Measurements from ENCODE around the gene SUSD6.

Gene SUSD6

GRCh38 chr14:69611172-69612013 lies at the start of gene SUSD6:
Gene SUSD6 (plus strand): TSS chr14:69611596. CDS start chr14:69658593, 46,997 bp downstream.
- peak; percentile 66 for DNase-seq

- no peak for DNase-seq
These were observed 49.5 kb upstream of the SUSD6 start for GRCh38 chr14:69561893-69562292.

GRCh38 chr14:69567563-69567962 lies 43.8 kb upstream of the SUSD6 start:
- no peak for DNase-seq

GRCh38 chr14:69569859-69570258 lies 41.5 kb upstream of the SUSD6 start:
- DNase-seq, result no peak

GRCh38 chr14:69570836-69571330 lies 40.5 kb upstream of the SUSD6 start:
- no peak for DNase-seq

GRCh38 chr14:69571449-69572029 lies 39.9 kb upstream of the SUSD6 start:
- no peak for DNase-seq

- no peak for DNase-seq
These were observed 39.2 kb upstream of the SUSD6 start for GRCh38 chr14:69572030-69572840.

- no peak for DNase-seq
These were observed 38.6 kb upstream of the SUSD6 start for GRCh38 chr14:69572841-69573135.

- no peak for DNase-seq
These were observed 38.1 kb upstream of the SUSD6 start for GRCh38 chr14:69573205-69573830.

- no peak for DNase-seq
These were observed 37.5 kb upstream of the SUSD6 start for GRCh38 chr14:69573831-69574262.

- no peak for DNase-seq
These were observed 37.0 kb upstream of the SUSD6 start, which contains the start of gene CCDC177 for GRCh38 chr14:69574263-69574953. Gene CCDC177 (minus strand): TSS chr14:69574871. CDS start chr14:69573622, 1,249 bp downstream.

GRCh38 chr14:69574954-69575295 lies 36.5 kb upstream of the SUSD6 start:
- DNase-seq, result no peak

GRCh38 chr14:69579476-69579875 lies 31.9 kb upstream of the SUSD6 start:
- no peak for DNase-seq

- no peak for DNase-seq
These were observed 31.3 kb upstream of the SUSD6 start for GRCh38 chr14:69580009-69580577.

GRCh38 chr14:69581316-69581935 lies 30.0 kb upstream of the SUSD6 start:
- DNase-seq, result no peak

- no peak for DNase-seq
These were observed 29.2 kb upstream of the SUSD6 start for GRCh38 chr14:69582212-69582611.

- DNase-seq, result no peak
These were observed 28.6 kb upstream of the SUSD6 start for GRCh38 chr14:69582829-69583228.

GRCh38 chr14:69584389-69584788 lies 27.0 kb upstream of the SUSD6 start:
- DNase-seq, result no peak

GRCh38 chr14:69586404-69586803 lies 25.0 kb upstream of the SUSD6 start:
- DNase-seq, result no peak

GRCh38 chr14:69587389-69587788 lies 24.0 kb upstream of the SUSD6 start:
- DNase-seq, result no peak

GRCh38 chr14:69591317-69591716 lies 20.1 kb upstream of the SUSD6 start:
- no peak for DNase-seq
